ENCODE measurements around the gene C10orf105. TPM values are rescaled to one million over a fixed set of nuclear protein-coding genes. Genes with fewer than 3 reads are reported as not detected.

Gene C10orf105
- total and polyA plus RNA-seq, 2 donors (not counting 1 experiment from before 2014, with no cell fraction given): under 0.01 to 0.14 TPM

GRCh38 chr10:71762324-71762723 is 42.7 kb upstream of the C10orf105 start:
- DNase-seq (ENCODE audit: low read depth in 2 of 2): no peak
- H3K4me3 ChIP-seq (replicated peaks in 1 of 4; ENCODE audit: control extremely low read depth in 1 of 4, insufficient read depth in 1 of 4, low read depth in 3 of 4, low read length in 4 of 4): no peak overlapping the region

GRCh38 chr10:71761541-71762113 is 42.0 kb upstream of the C10orf105 start:
- Histone ChIP-seq H3K27me3 (ENCODE audit: control insufficient read depth, insufficient read depth, low read length) (no peaks in the 10 kb centered on the region), H3K27ac (ENCODE audit: insufficient read depth, low read length) (no peak overlapping the region), H3K9ac (ENCODE audit: insufficient read depth, low read length) (no peak overlapping the region), H4K20me1 (ENCODE audit: control insufficient read depth, extremely low read depth, insufficient read depth, low read length) (no peaks in the 10 kb centered on the region), H3K4me1 (ENCODE audit: control insufficient read depth, extremely low read depth, insufficient read depth, low read length) (peaks cover 19% of the 10 kb centered on the region), H3K9me3 (ENCODE audit: control insufficient read depth, insufficient read depth, low read depth, low read length) (no peaks in the 10 kb centered on the region), H3K36me3 (ENCODE audit: control insufficient read depth, insufficient read depth, low read length) (peaks cover 3% of the 10 kb centered on the region), H3K4me3 (replicated peaks in 1 of 4; ENCODE audit: control extremely low read depth in 1 of 4, insufficient read depth in 1 of 4, low read depth in 3 of 4, low read length in 4 of 4) (no peak overlapping the region), H2AFZ (ENCODE audit: low read length) (no peak overlapping the region), H3K4me2 (ENCODE audit: extremely low read depth, insufficient read depth, low read length) (no peak overlapping the region), H3K79me2 (ENCODE audit: control insufficient read depth, insufficient read depth, low read length) (no peaks in the 10 kb centered on the region)
- DNase-seq (ENCODE audit: low read depth in 2 of 2): no peak
- no peak for TF ChIP-seq CTCF (conservative IDR thresholded peaks at IDR 0.05 in 1 of 2, IDR thresholded peaks at IDR 0.05 in 1 of 2; ENCODE audit: low read depth in 1 of 2, low read length in 2 of 2)

More at GRCh38 chr10:71762324-71762723, 42.7 kb upstream of the C10orf105 start:
- Histone ChIP-seq H4K20me1 (ENCODE audit: control insufficient read depth, extremely low read depth, insufficient read depth, low read length) (no peaks in the 10 kb centered on the region), H3K4me1 (ENCODE audit: control insufficient read depth, extremely low read depth, insufficient read depth, low read length) (peaks cover 20% of the 10 kb centered on the region), H3K79me2 (ENCODE audit: control insufficient read depth, insufficient read depth, low read length) (no peaks in the 10 kb centered on the region), H3K36me3 (ENCODE audit: control insufficient read depth, insufficient read depth, low read length) (peaks cover 3% of the 10 kb centered on the region), H2AFZ (ENCODE audit: low read length) (no peak overlapping the region), H3K27me3 (ENCODE audit: control insufficient read depth, insufficient read depth, low read length) (no peaks in the 10 kb centered on the region), H3K9ac (ENCODE audit: insufficient read depth, low read length) (no peak overlapping the region), H3K27ac (ENCODE audit: insufficient read depth, low read length) (no peak overlapping the region), H3K9me3 (ENCODE audit: control insufficient read depth, insufficient read depth, low read depth, low read length) (no peaks in the 10 kb centered on the region), H3K4me2 (ENCODE audit: extremely low read depth, insufficient read depth, low read length) (no peak overlapping the region)
- TF ChIP-seq CTCF (conservative IDR thresholded peaks at IDR 0.05 in 1 of 2, IDR thresholded peaks at IDR 0.05 in 1 of 2; ENCODE audit: low read depth in 1 of 2, low read length in 2 of 2) (no peak), EZH2 (IDR thresholded peaks at IDR 0.05; ENCODE audit: low read length, missing control alignments) (no peak)

GRCh38 chr10:71761105-71761511 is 41.5 kb upstream of the C10orf105 start:
- H4K20me1 ChIP-seq (ENCODE audit: control insufficient read depth, extremely low read depth, insufficient read depth, low read length): no peaks in the 10 kb centered on the region
- H3K4me3 ChIP-seq (replicated peaks in 1 of 4; ENCODE audit: control extremely low read depth in 1 of 4, insufficient read depth in 1 of 4, low read depth in 3 of 4, low read length in 4 of 4): no peak overlapping the region
- no peak overlapping the region for H2AFZ ChIP-seq (ENCODE audit: low read length)
- no peak for DNase-seq (ENCODE audit: low read depth in 2 of 2)
- TF ChIP-seq EZH2 (IDR thresholded peaks at IDR 0.05; ENCODE audit: low read length, missing control alignments): no peak
- TF ChIP-seq CTCF (conservative IDR thresholded peaks at IDR 0.05 in 1 of 2, IDR thresholded peaks at IDR 0.05 in 1 of 2; ENCODE audit: low read depth in 1 of 2, low read length in 2 of 2): no peak
- no peaks in the 10 kb centered on the region for H3K79me2 ChIP-seq (ENCODE audit: control insufficient read depth, insufficient read depth, low read length)
- peaks cover 16% of the 10 kb centered on the region for H3K4me1 ChIP-seq (ENCODE audit: control insufficient read depth, extremely low read depth, insufficient read depth, low read length)
- no peaks in the 10 kb centered on the region for H3K9me3 ChIP-seq (ENCODE audit: control insufficient read depth, insufficient read depth, low read depth, low read length)
- no peak overlapping the region for H3K4me2 ChIP-seq (ENCODE audit: extremely low read depth, insufficient read depth, low read length)
- H3K36me3 ChIP-seq (ENCODE audit: control insufficient read depth, insufficient read depth, low read length): peaks cover 3% of the 10 kb centered on the region
- no peaks in the 10 kb centered on the region for H3K27me3 ChIP-seq (ENCODE audit: control insufficient read depth, insufficient read depth, low read length)
- H3K9ac ChIP-seq (ENCODE audit: insufficient read depth, low read length): no peak overlapping the region
- H3K27ac ChIP-seq (ENCODE audit: insufficient read depth, low read length): no peak overlapping the region

Data from fibroblast of lung (primary cell).